Fibroblast of lung (primary cell): ENCODE results near the gene BBS1. TPM values are rescaled to one million over a fixed set of nuclear protein-coding genes. Genes with fewer than 3 reads are reported as not detected.

Experiments
- polyA plus RNA-seq, 2 donors: library from polyadenylated mRNA; depleted of rRNA in 1 of 2; stranded (reverse) in 1 of 2; unstranded in 1 of 2; fragments of >200 nt; gene quantifications; 2 replicates each; pipeline ENCODE4 v1.2.1, GENCODE V29; 2011 to 2012; ENCODE audit warnings: missing spikeins in 1 of 2
- total RNA-seq: library from RNA; depleted of rRNA; stranded (reverse); fragments of >200 nt; gene quantifications from 2 replicates; pipeline ENCODE4 v1.2.1, GENCODE V29; 2014

BBS1 gene
- total and polyA plus RNA-seq, 2 donors (not counting 1 experiment from before 2014, with no cell fraction given), result 16.5 to 20.5 TPM

Other genes starting within 250 kb of the BBS1 start
- 43.7 and 63.6 TPM in 2 replicates for gene RAB1B, start 242.0 kb upstream of the BBS1 start, total RNA-seq
- 140 and 221 TPM in 2 replicates for gene RAB1B, start 242.0 kb upstream of the BBS1 start, polyA plus RNA-seq
- gene CNIH2, start 232.5 kb upstream of the BBS1 start, total RNA-seq, result 0.17 TPM in 1 of 2 replicates, not detected in the other
- 0.57 and 1.4 TPM in 2 replicates for gene CNIH2, start 232.5 kb upstream of the BBS1 start, polyA plus RNA-seq
- gene YIF1A, start 221.5 kb upstream of the BBS1 start, total RNA-seq, result 134 and 167 TPM in 2 replicates
- gene YIF1A, start 221.5 kb upstream of the BBS1 start, polyA plus RNA-seq, result 160 and 161 TPM in 2 replicates
- gene TMEM151A, start 218.7 kb upstream of the BBS1 start, total RNA-seq, result under 0.01 TPM in 2 replicates
- not detected in 2 replicates for gene TMEM151A, start 218.7 kb upstream of the BBS1 start, polyA plus RNA-seq
- 52.6 and 95.6 TPM in 2 replicates for gene CD248, start 193.6 kb upstream of the BBS1 start, total RNA-seq
- gene CD248, start 193.6 kb upstream of the BBS1 start, polyA plus RNA-seq, result 98.8 and 132 TPM in 2 replicates
- gene RIN1, start 174.2 kb upstream of the BBS1 start, total RNA-seq, result 12.6 and 22.1 TPM in 2 replicates
- 6.3 and 10.6 TPM in 2 replicates for gene RIN1, start 174.2 kb upstream of the BBS1 start, polyA plus RNA-seq
- gene BRMS1, start 165.5 kb upstream of the BBS1 start, total RNA-seq, result 43.9 and 50.6 TPM in 2 replicates
- 25.7 and 41.6 TPM in 2 replicates for gene BRMS1, start 165.5 kb upstream of the BBS1 start, polyA plus RNA-seq
- 34.7 and 48.9 TPM in 2 replicates for gene B4GAT1, start 163.0 kb upstream of the BBS1 start, total RNA-seq
- 13.1 and 15.7 TPM in 2 replicates for gene B4GAT1, start 163.0 kb upstream of the BBS1 start, polyA plus RNA-seq
- under 0.01 and 0.17 TPM in 2 replicates for gene SLC29A2, start 138.9 kb upstream of the BBS1 start, total RNA-seq
- gene SLC29A2, start 138.9 kb upstream of the BBS1 start, polyA plus RNA-seq, result 0.15 and 1.7 TPM in 2 replicates
- not detected in 2 replicates for gene NPAS4, start 89.6 kb upstream of the BBS1 start, total RNA-seq
- gene NPAS4, start 89.6 kb upstream of the BBS1 start, polyA plus RNA-seq, result 0.08 and 0.16 TPM in 2 replicates
- gene MRPL11, start 71.8 kb upstream of the BBS1 start, total RNA-seq, result 32.7 and 39.3 TPM in 2 replicates
- 35.7 and 55.9 TPM in 2 replicates for gene MRPL11, start 71.8 kb upstream of the BBS1 start, polyA plus RNA-seq
- 16.2 and 20.3 TPM in 2 replicates for gene PELI3, start 43.7 kb upstream of the BBS1 start, total RNA-seq
- gene PELI3, start 43.7 kb upstream of the BBS1 start, polyA plus RNA-seq, result 5.0 and 5.1 TPM in 2 replicates
- 28.2 and 39.6 TPM in 2 replicates for gene DPP3, start 30.2 kb upstream of the BBS1 start, total RNA-seq
- 33.6 and 42.1 TPM in 2 replicates for gene DPP3, start 30.2 kb upstream of the BBS1 start, polyA plus RNA-seq
- gene ZDHHC24, start 35.4 kb downstream of the BBS1 start, total RNA-seq, result 8.7 and 11.6 TPM in 2 replicates
- gene ZDHHC24, start 35.4 kb downstream of the BBS1 start, polyA plus RNA-seq, result 5.1 and 6.0 TPM in 2 replicates
- gene ACTN3, start 36.3 kb downstream of the BBS1 start, total RNA-seq, result under 0.01 TPM in 1 of 2 replicates, not detected in the other
- gene ACTN3, start 36.3 kb downstream of the BBS1 start, polyA plus RNA-seq, result 0.02 TPM in 1 of 2 replicates, not detected in the other
- 26.6 and 55.0 TPM in 2 replicates for gene CTSF, start 58.0 kb downstream of the BBS1 start, total RNA-seq
- gene CTSF, start 58.0 kb downstream of the BBS1 start, polyA plus RNA-seq, result 8.6 and 17.1 TPM in 2 replicates
- 0.26 and 0.33 TPM in 2 replicates for gene CCDC87, start 82.4 kb downstream of the BBS1 start, total RNA-seq
- gene CCDC87, start 82.4 kb downstream of the BBS1 start, polyA plus RNA-seq, result 0.11 and 0.15 TPM in 2 replicates
- gene CCS, start 82.5 kb downstream of the BBS1 start, total RNA-seq, result 41.6 and 42.4 TPM in 2 replicates
- gene CCS, start 82.5 kb downstream of the BBS1 start, polyA plus RNA-seq, result 16.9 and 22.5 TPM in 2 replicates
- 14.1 and 27.6 TPM in 2 replicates for gene RBM14, start 106.0 kb downstream of the BBS1 start, total RNA-seq
- gene RBM14, start 106.0 kb downstream of the BBS1 start, polyA plus RNA-seq, result 13.2 and 25.4 TPM in 2 replicates
- gene RBM4, start 128.1 kb downstream of the BBS1 start, total RNA-seq, result 91.2 and 105 TPM in 2 replicates
- 161 and 193 TPM in 2 replicates for gene RBM4, start 128.1 kb downstream of the BBS1 start, polyA plus RNA-seq
- 28.0 and 28.4 TPM in 2 replicates for gene RBM4B, start 167.3 kb downstream of the BBS1 start, total RNA-seq
- 24.6 and 27.8 TPM in 2 replicates for gene RBM4B, start 167.3 kb downstream of the BBS1 start, polyA plus RNA-seq
- gene SPTBN2, start 218.6 kb downstream of the BBS1 start, total RNA-seq, result 0.51 and 0.99 TPM in 2 replicates
- 0.09 and 0.53 TPM in 2 replicates for gene SPTBN2, start 218.6 kb downstream of the BBS1 start, polyA plus RNA-seq